ENCODE results near the gene SOX8.

DNA sequence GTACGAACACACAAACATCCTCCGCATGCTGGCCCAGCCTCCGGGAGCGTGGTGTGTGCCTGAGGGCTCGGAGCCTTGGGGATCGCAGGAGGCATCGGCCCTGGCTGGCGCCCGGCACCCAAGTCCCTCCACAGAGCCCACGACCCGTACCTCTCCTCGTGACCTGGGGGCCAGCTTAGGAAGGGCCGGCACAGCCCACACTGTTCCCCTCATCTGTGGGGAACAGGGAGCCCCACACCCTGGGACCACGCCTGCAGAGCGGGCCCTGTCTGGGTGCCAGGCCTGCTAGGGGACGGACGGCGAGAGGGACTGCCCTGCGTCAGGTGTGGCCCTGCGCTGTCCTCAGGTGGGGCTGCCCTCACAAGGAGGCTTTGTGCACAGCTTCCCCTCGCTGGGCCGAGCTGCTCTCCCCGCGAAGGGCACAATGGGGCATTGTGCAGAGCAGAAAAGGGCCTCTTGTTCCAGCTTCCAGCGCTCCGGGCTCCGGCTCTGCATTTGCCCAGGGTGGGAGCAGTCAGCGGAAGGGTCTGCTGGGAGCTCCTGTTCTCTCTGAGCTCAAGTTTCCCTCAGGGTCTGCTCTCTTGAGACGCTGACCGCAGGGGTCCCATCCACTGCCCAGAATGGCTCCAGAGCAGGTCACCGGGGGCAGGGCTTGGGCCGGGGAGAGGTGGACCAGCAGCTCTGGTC is 9.1 kb upstream of the SOX8 start:
- TF ChIP-seq CTCF (IDR thresholded peaks at IDR 0.05) (no peak), POLR2A (IDR thresholded peaks at IDR 0.05) (no peak)
